ACHN (cell line): ENCODE results near the gene PAGE4.

Source experiments
- DNase-seq: peaks from one replicate; pipeline ENCODE4 v3.0.0-alpha.2; 2015
- in situ Hi-C: cut with HindIII; loops from 2 replicates; pipeline ENCODE4 v1.10.0; 2017; ENCODE audit warnings: low sequenced_read_pairs, low pct_ligation_motif_present, low pct_unique_long_range_greater_than_20kb

PAGE4 gene, protein sequence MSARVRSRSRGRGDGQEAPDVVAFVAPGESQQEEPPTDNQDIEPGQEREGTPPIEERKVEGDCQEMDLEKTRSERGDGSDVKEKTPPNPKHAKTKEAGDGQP

DNA sequence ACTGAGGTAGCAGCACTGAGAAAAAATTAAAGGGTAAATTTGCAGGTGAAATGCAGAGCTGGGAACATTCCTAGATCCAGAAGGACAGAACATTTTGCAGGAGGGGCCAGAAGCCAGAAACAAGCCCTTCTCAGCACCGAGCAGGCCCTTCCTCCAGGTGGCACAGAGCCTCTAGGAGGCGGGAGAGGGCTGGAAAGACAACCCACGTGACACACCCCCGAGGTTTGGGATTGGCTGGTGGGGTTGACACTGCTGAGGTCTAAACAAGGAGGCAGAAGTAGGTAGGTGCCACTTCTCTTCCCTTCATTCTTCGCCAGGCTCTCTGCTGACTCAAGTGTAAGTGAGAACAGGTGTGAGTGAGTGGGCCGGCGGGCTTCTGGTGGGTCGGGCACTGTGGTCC, at the start of gene PAGE4:
Gene PAGE4, plus strand, starts transcription at position 288 of the 400 bp plus-strand sequence. CDS start 1,126 bp downstream, outside the sequence.
- DNase-seq = no peak
- in situ Hi-C loops = no loop called here

GRCh38 chrX:49784747-49785280, 44.3 kb upstream of the PAGE4 start:
- in situ Hi-C loops = no loop called here
- no peak for DNase-seq

- no peak for DNase-seq
- in situ Hi-C loops = no loop called here
Measured at GRCh38 chrX:49792376-49792775, 36.7 kb upstream of the PAGE4 start.

GRCh38 chrX:49793686-49794085, 35.4 kb upstream of the PAGE4 start:
- in situ Hi-C loops = no loop called here
- DNase-seq = no peak

- no peak for DNase-seq
- in situ Hi-C loops = no loop called here
Measured at GRCh38 chrX:49799828-49800227, 29.3 kb upstream of the PAGE4 start.

- no peak for DNase-seq
- in situ Hi-C loops = no loop called here
Measured at GRCh38 chrX:49809891-49810632, 19.0 kb upstream of the PAGE4 start.

DNA sequence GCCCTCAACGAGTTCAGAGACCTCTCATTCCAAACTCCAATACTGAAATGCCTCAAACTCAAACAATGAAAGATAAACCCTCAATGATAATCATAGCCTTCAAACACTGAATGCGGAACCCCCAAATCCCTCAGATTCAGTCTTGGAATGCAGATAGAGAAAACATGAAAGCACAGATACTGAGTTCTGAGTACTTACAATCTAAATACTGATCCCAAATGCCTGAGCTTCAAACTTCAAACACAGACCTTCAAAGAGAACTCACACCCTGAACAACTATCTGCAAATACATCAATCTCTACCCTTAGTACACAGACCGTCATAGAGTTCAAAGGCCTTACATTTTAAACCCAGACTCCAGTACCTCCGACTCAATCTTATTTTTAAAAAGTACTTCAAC, 16.9 kb upstream of the PAGE4 start:
- in situ Hi-C loops = no loop called here
- DNase-seq = no peak

DNA sequence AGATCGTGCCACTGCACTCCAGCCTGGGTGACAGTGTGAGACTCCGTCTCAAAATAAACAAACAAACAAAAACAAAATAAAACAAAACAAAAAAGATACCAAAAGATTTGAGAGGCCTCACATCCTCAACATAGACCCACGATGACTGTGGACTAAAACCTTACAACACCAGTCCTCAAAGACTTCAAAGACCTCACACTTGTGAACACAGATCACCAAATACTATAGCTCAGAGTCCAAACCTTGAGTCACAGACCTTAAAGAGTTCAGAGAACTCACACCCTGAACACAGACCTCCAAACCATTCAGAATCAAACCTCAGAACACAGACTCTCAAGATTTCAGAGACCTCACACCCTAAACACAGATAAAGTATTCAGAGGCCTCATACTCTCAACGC, 12.7 kb upstream of the PAGE4 start:
- in situ Hi-C loops = no loop called here
- DNase-seq = no peak

DNA sequence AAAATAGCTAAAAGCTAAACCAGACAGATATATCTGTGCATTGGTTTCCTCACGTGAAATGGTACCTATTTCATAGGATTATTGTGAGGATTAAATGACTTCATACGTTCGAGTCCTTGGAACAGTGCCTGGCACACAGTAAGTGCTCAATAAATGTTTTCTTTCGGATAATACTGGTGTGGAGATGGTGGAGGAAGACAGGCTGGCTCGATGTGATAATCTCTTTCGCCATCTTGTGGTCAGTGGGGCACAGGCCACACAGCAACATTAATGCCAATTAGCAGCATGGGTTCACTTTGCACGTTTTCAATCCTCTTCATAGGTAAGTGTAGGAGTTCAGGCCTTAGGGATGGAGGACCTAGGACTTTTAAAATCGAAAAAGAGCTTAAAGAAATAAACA, 9.3 kb downstream of the PAGE4 start:
- DNase-seq = peak; percentile 21
- in situ Hi-C loops = no loop called here

GRCh38 chrX:49840679-49841078, 11.6 kb downstream of the PAGE4 start:
- in situ Hi-C loops = no loop called here
- DNase-seq = peak; percentile 69

DNA sequence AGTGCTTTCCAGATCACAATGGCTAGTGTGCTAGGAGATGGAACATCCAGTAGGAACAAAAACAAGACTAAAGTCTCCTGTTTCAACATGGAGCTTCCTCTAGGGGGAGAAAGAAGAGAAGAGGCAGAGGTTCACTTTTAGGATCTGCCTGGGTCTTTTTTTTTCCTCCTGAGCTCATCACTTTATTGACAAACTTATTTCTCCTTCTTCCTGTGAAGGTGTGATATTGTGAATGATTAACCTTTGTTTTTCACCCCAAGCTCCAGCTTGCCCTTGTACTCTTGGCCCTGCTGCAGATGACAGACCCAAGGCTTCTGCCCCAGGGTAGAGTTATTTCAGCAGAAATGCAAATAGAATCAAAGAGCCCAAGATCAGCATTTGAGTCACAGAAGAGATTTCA, 13.5 kb downstream of the PAGE4 start:
- no peak for DNase-seq
- in situ Hi-C loops = no loop called here

DNA sequence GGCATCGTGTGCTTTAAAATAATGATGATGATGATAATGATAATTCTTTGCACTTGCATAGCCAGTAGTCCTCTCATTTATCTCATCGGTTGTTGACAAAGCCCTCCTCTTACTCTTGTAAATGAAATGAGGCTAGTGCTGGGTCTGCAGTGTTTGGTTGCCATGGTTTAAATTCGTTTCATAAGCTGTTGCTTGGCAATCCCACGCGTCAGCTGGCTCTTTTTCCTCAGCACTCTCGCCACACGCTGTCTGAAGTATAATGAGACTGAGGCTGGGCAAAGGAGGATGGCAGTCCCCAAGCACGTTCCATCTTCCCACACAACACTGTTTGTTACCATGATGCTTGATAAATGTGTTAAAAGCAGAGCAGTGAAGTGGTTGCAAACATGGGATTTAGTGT, 15.5 kb downstream of the PAGE4 start:
- in situ Hi-C loops = no loop called here

GRCh38 chrX:49845701-49846403, 16.7 kb downstream of the PAGE4 start:
- DNase-seq = no peak
- in situ Hi-C loops = no loop called here

More for the DNA sequence above, 15.5 kb downstream of the PAGE4 start:
- DNase-seq = no peak

DNA sequence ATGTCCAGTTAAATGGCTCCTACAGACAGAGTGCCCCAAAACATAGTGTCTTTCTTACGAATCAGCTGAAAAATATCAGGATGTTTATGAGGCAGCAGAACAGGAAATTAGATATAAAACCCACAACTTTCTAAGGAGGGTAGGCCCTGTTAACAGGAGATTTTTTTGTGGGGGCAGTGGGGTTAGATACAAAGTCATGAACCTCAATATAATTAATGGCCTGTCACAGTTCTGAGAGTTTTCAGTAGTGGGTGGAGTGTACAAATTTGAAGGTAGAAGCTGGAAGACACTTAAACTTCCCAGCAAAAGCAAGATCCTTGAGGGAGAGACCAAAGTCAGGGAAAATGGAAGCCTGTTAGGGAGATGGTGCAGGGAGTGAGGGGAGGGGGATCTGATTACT, 17.4 kb downstream of the PAGE4 start:
- DNase-seq = no peak
- in situ Hi-C loops = no loop called here

DNA sequence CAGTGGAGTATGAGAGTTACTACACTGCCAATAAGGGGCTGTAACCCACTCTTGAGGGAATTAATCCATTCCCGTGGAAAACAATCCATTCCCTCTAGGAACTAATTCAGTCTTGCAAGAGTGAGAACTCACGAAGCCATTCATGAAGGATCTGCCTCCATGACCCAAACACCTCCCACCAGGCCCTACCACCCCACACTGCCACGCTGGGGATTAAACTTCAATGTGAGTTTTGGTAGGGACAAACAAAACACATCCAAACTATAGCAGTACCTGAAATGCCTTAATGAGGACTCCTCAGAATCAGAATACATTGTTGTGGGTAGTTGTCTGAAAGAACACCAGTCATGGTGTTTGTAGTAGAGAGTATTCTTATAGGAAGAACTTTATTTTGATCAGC, 19.2 kb downstream of the PAGE4 start:
- DNase-seq = no peak
- in situ Hi-C loops = no loop called here

DNA sequence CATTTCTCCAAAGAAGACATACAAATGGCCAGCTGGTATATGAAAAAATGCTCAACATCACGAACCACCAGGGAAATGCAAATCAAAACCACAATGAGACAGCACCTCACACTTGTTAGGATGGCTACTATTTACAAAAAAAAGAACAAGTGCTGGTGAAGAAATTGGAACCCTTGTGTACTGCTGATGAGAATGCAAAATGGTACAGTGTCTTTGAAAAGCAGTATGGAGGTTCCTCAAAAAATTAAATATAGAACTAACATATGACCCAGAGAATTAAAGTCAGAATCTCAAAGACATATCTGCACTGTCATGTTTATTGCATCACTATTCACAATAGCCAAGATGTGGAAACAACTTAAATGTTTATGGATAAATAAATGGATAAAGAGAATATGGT, 20.9 kb downstream of the PAGE4 start:
- DNase-seq = no peak
- in situ Hi-C loops = no loop called here

DNA sequence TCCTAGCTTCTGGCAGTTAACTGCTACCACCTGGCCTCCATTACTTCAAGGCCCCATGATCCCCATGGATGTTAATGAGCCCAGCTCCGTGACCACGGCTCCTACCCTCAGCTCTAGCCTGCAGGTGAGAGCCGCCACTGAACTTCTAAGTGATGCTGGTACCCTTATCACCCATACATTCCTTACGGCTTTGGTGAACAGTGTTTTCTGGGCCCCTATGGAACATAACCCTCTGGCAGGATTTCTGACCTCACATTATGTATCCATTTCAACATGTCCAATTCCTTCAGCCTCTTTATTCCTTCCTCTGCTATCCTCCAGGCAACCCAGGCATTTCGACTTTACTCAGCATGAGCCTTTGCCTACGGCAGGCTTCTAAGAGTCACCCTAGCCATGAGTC, 24.6 kb downstream of the PAGE4 start:
- in situ Hi-C loops = no loop called here

GRCh38 chrX:49856819-49857218, 27.7 kb downstream of the PAGE4 start:
- in situ Hi-C loops = no loop called here
- DNase-seq = no peak

More for the DNA sequence above, 24.6 kb downstream of the PAGE4 start:
- no peak for DNase-seq

DNA sequence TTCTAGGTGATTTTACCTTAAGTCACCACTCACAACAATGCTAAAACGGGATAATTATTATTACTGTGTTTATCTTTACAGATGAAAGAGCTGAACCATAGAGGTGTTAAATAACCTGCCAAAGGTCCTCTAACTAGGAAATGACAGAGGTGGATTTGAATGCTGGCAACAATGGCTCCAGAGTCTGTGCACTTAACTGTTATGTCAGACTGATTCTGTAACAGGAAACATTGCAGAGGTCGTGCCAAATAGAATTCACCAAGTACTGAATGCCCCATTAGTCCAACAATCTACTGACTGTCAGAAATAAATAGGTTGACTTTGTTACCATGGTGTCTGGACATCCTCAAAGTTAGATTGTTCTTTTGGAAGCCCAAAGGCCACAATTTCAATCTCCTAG, 29.2 kb downstream of the PAGE4 start:
- DNase-seq = no peak
- in situ Hi-C loops = no loop called here

GRCh38 chrX:49859491-49859890, 30.4 kb downstream of the PAGE4 start:
- in situ Hi-C loops = no loop called here
- no peak for DNase-seq
